Measurements from ENCODE around the gene SDCCAG8. TPM values are rescaled to one million over a fixed set of nuclear protein-coding genes. Genes with fewer than 3 reads are reported as not detected.

The SDCCAG8 gene
- total and polyA plus RNA-seq, 8 donors: 24.3 to 37.1 (median 30.0) TPM

GRCh38 chr1:243273506-243273905, 17.7 kb downstream of the SDCCAG8 start:
- DNase-seq: no peak
- H3K27ac ChIP-seq: no peak overlapping the region
- peaks cover 0 to 10% (median 0%) of the 10 kb centered on the region in 3 donors for H3K4me1 ChIP-seq
- no peak for FAIRE-seq
- TF ChIP-seq CTCF (IDR thresholded peaks at IDR 0.05): no peak
- no peak for ATAC-seq
- no peak overlapping the region for H3K4me3 ChIP-seq
- no peaks in the 10 kb centered on the region for H3K27me3 ChIP-seq
- intact Hi-C loops (cut with DNase I): no loop called here
- H3K36me3 ChIP-seq: peaks cover 0 to 31% (median 11%) of the 10 kb centered on the region in 3 donors
- WGBS, 2 donors: 88 to 92% methylated on average over 3 of the region's 3 CpGs
- no peaks in the 10 kb centered on the region for H3K9me3 ChIP-seq

- peaks cover 0 to 31% (median 11%) of the 10 kb centered on the region in 3 donors for H3K36me3 ChIP-seq
- FAIRE-seq: no peak
- peaks cover 0 to 6% (median 0%) of the 10 kb centered on the region in 3 donors for H3K4me1 ChIP-seq
- no peak for TF ChIP-seq CTCF (IDR thresholded peaks at IDR 0.05)
- intact Hi-C loops (cut with DNase I): no loop called here
- no peak for ATAC-seq
- DNase-seq: no peak
- 92 to 100% methylated on average over 2 of the region's 2 CpGs for WGBS, 2 donors
- no peaks in the 10 kb centered on the region for H3K27me3 ChIP-seq
- H3K4me3 ChIP-seq: no peak overlapping the region
- H3K27ac ChIP-seq: no peak overlapping the region
- H3K9me3 ChIP-seq: no peaks in the 10 kb centered on the region
Observed at GRCh38 chr1:243273945-243274344, 18.1 kb downstream of the SDCCAG8 start.

- Histone ChIP-seq H3K27ac (no peak overlapping the region), H3K4me3 (no peak overlapping the region), H3K4me1 (no peaks in the 10 kb centered on the region), H3K27me3 (no peaks in the 10 kb centered on the region), H3K36me3 (peaks cover 0 to 31% (median 11%) of the 10 kb centered on the region in 3 donors), H3K9me3 (no peaks in the 10 kb centered on the region)
- WGBS, 2 donors: 89 to 90% methylated on average over 3 of the region's 3 CpGs
- TF ChIP-seq CTCF (IDR thresholded peaks at IDR 0.05): no peak
- no peak for ATAC-seq
- FAIRE-seq: no peak
- intact Hi-C loops (cut with DNase I): no loop called here
- DNase-seq: no peak
Observed at GRCh38 chr1:243275316-243275715, 19.5 kb downstream of the SDCCAG8 start.

GRCh38 chr1:243280571-243281129, 24.8 kb downstream of the SDCCAG8 start:
- H3K4me3 ChIP-seq: no peak overlapping the region
- no peak for TF ChIP-seq CTCF (IDR thresholded peaks at IDR 0.05)
- no peak for ATAC-seq
- FAIRE-seq: no peak
- intact Hi-C loops (cut with DNase I): no loop called here
- DNase-seq: no peak
- H3K27me3 ChIP-seq: no peaks in the 10 kb centered on the region
- no peaks in the 10 kb centered on the region for H3K9me3 ChIP-seq
- no peak overlapping the region for H3K27ac ChIP-seq
- H3K36me3 ChIP-seq: peaks cover 0 to 16% (median 11%) of the 10 kb centered on the region in 3 donors
- 53 to 60% methylated on average over 3 of the region's 3 CpGs for WGBS, 2 donors
- no peaks in the 10 kb centered on the region for H3K4me1 ChIP-seq

GRCh38 chr1:243281672-243282071, 25.8 kb downstream of the SDCCAG8 start:
- FAIRE-seq (no peak), ATAC-seq (no peak), DNase-seq (no peak)
- intact Hi-C loops (cut with DNase I): no loop called here
- Histone ChIP-seq H3K4me3 (no peak overlapping the region), H3K27ac (no peak overlapping the region), H3K36me3 (peaks cover 0 to 20% (median 7%) of the 10 kb centered on the region in 3 donors), H3K27me3 (no peaks in the 10 kb centered on the region), H3K4me1 (no peaks in the 10 kb centered on the region), H3K9me3 (no peaks in the 10 kb centered on the region)
- WGBS, 2 donors: 97% methylated on average over 5 of the region's 5 CpGs
- TF ChIP-seq CTCF (IDR thresholded peaks at IDR 0.05): no peak
